Esophagus squamous epithelium (tissue), 4 donors: ENCODE results near the gene NECTIN2.

ENCODE experiments used
- POLR2A ChIP-seq, 4 donors: fragments of 450-650 bp; IDR thresholded peaks; one replicate each; pipeline ENCODE4 v1.6.1; 2017; ENCODE audit warnings: antibody characterized with exemption in 4 of 4, mild to moderate bottlenecking in 4 of 4, moderate library complexity in 3 of 4
- TF ChIP-seq, protein P1 (sequence below), 6 experiments: fragments of 450-650 bp in 4 of 6; fragments of 200-600 bp in 2 of 6; sonication (generic) in 2 of 6; IDR thresholded peaks; one replicate each; pipeline ENCODE4 v1.5.1; 2016 to 2019; ENCODE audit warnings: antibody characterized with exemption in 6 of 6, mild to moderate bottlenecking in 4 of 6, moderate library complexity in 4 of 6

DNA sequence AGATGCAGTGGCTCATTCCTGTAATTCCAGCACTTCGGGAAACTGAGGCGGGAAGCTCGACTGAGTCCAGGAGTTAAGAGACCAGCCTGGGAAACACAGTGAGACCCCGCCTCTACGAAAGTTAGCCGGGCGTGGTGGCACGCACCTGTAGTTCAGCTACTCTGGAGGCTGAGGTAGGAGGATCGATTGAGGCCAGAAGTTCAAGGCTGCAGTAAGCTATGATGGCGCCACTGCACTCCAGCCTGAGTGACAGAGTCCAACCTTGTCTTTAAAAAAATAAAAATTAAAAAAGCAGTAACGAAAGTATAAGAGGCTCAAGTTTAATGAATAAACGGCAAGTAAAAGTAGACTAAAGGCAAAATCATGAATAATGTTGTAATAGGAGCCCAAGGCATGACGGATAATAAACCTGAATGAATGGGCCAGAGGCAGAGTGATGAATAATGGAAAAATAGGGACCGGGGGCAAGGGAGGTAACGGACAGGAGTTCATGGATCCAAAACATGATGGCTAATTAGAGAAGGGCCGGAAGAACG lies 43.8 kb downstream of the NECTIN2 start:
- no peak for TF ChIP-seq POLR2A (IDR thresholded peaks at IDR 0.05)
- TF ChIP-seq, protein P1, sequence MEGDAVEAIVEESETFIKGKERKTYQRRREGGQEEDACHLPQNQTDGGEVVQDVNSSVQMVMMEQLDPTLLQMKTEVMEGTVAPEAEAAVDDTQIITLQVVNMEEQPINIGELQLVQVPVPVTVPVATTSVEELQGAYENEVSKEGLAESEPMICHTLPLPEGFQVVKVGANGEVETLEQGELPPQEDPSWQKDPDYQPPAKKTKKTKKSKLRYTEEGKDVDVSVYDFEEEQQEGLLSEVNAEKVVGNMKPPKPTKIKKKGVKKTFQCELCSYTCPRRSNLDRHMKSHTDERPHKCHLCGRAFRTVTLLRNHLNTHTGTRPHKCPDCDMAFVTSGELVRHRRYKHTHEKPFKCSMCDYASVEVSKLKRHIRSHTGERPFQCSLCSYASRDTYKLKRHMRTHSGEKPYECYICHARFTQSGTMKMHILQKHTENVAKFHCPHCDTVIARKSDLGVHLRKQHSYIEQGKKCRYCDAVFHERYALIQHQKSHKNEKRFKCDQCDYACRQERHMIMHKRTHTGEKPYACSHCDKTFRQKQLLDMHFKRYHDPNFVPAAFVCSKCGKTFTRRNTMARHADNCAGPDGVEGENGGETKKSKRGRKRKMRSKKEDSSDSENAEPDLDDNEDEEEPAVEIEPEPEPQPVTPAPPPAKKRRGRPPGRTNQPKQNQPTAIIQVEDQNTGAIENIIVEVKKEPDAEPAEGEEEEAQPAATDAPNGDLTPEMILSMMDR (IDR thresholded peaks at IDR 0.05): no peak
